Measurements from ENCODE around the gene MYMX.
A peak's percentile ranks its signal among the peaks of the same experiment; 100 is the strongest.
"Not testable (repeated sequence)": the region's sequence is repeated elsewhere in the genome, so short reads cannot be mapped to it uniquely, and the experiment has no call there.

The MYMX gene

GRCh38 chr6:44188819-44189218 is 27.9 kb upstream of the MYMX start:
- DNase-seq, result no peak

GRCh38 chr6:44189257-44189656 is 27.5 kb upstream of the MYMX start:
- DNase-seq, result no peak

- peak; percentile 17 for DNase-seq
Observed at GRCh38 chr6:44190715-44191114, 26.0 kb upstream of the MYMX start.

- DNase-seq, result no peak
Observed at GRCh38 chr6:44192428-44193041, 24.2 kb upstream of the MYMX start.

GRCh38 chr6:44193307-44193910 is 23.3 kb upstream of the MYMX start:
- no peak for DNase-seq

GRCh38 chr6:44194326-44194725 is 22.4 kb upstream of the MYMX start:
- no peak for DNase-seq

- DNase-seq, result not testable (repeated sequence)
Observed at GRCh38 chr6:44196351-44196750, 20.4 kb upstream of the MYMX start.

GRCh38 chr6:44198684-44199083 is 18.0 kb upstream of the MYMX start:
- DNase-seq, result no peak

GRCh38 chr6:44199883-44200282 is 16.8 kb upstream of the MYMX start:
- DNase-seq, result no peak

- DNase-seq, result no peak
Observed at GRCh38 chr6:44201200-44201599, 15.5 kb upstream of the MYMX start.

- no peak for DNase-seq
Observed at GRCh38 chr6:44201638-44202303, 15.0 kb upstream of the MYMX start.

GRCh38 chr6:44202332-44202971 is 14.3 kb upstream of the MYMX start:
- no peak for DNase-seq

- DNase-seq, result no peak
Observed at GRCh38 chr6:44202972-44203750, 13.6 kb upstream of the MYMX start.

- no peak for DNase-seq
Observed at GRCh38 chr6:44203955-44204354, 12.8 kb upstream of the MYMX start.

- no peak for DNase-seq
Observed at GRCh38 chr6:44207966-44208365, 8.8 kb upstream of the MYMX start.

GRCh38 chr6:44211284-44211683 is 5.4 kb upstream of the MYMX start:
- DNase-seq, result no peak

- no peak for DNase-seq
Observed at GRCh38 chr6:44214307-44214706, 2.4 kb upstream of the MYMX start.

- DNase-seq, result no peak
Observed at GRCh38 chr6:44217332-44218143, 812 bp downstream of the MYMX start.

- peak; percentile 34 for DNase-seq
Observed at GRCh38 chr6:44219053-44219814, 2.5 kb downstream of the MYMX start.

GRCh38 chr6:44219815-44220784 is 3.4 kb downstream of the MYMX start:
- no peak for DNase-seq

Measured in activated CD4-positive, alpha-beta T cell treated with anti-CD3 and anti-CD28 coated beads, Interleukin-10, Interleukin-2, amounts not matched to agents 100 ng/mL and 50 ng/mL, durations not matched to agents 16 hours and 8 hours (primary cell).